Ishikawa (cell line): ENCODE results near the gene TMEM80.

Source experiments
- CEBPB ChIP-seq: IDR thresholded peaks from 2 replicates; pipeline ENCODE4 v1.6.1; 2012
- EP300 ChIP-seq: IDR thresholded peaks from 2 replicates; pipeline ENCODE4 v1.6.1; 2012; ENCODE audit warnings: borderline replicate concordance
- TCF12 ChIP-seq: IDR thresholded peaks from 2 replicates; pipeline ENCODE4 v1.6.1; 2012; ENCODE audit warnings: low read depth

DNA sequence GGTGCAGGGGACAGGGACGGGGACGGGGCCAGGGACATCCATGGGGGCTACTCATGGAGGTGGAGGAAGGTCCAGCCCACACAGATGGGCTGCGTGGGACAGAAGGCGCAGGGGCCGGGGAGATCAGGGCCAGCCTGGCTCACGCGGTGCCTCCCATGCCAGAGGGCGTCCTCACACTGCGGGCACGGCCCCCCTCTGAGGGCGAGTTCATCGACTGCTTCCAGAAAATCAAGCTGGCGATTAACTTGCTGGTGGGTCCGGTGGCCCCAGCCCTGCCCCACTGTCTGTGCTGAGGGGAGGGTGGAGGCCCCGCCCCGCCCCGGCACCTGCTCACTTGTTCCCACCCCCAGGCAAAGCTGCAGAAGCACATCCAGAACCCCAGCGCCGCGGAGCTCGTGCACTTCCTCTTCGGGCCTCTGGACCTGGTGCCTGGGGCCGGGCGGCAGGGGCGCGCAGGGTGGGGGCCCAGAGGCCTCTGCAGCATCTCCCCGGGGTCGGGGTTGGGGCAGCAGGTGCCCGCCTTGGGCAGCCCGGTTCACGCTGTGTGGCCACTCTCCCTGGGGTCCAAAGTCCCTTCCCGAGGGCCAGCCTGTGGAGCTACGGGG lies 26.2 kb downstream of the TMEM80 start:
- TF ChIP-seq TCF12 (no peak), EP300 (no peak), CEBPB (no peak)
